GM21367 (cell line): Measurements from ENCODE around the gene DPAGT1.
"Not testable (repeated sequence)": the region's sequence is repeated elsewhere in the genome, so short reads cannot be mapped to it uniquely, and the experiment has no call there.

Source experiments
- ATAC-seq: cut with Tn5 transposase; IDR thresholded peaks from one replicate; pipeline ENCODE4 v1.9.1; 2021; ENCODE audit not compliant: unreplicated experiment

Gene DPAGT1

GRCh38 chr11:119059128-119059527 is 42.5 kb downstream of the DPAGT1 start:
- ATAC-seq, result not testable (repeated sequence)

GRCh38 chr11:119057000-119057769 is 44.5 kb downstream of the DPAGT1 start, which contains the start of gene HYOU1:
Gene HYOU1, minus strand, starts transcription at chr11:119057205. Its CDS starts 1,045 bp downstream, at chr11:119056160.
- ATAC-seq, result peak; percentile 94

GRCh38 chr11:119056421-119056999 is 45.1 kb downstream of the DPAGT1 start:
- no peak for ATAC-seq

GRCh38 chr11:119055901-119056300 is 45.8 kb downstream of the DPAGT1 start:
- ATAC-seq, result no peak

- ATAC-seq, result no peak
Measured at GRCh38 chr11:119054418-119054817, 47.2 kb downstream of the DPAGT1 start.

GRCh38 chr11:119052163-119052814 is 49.4 kb downstream of the DPAGT1 start:
- no peak for ATAC-seq

GRCh38 chr11:119051440-119052162 is 50.1 kb downstream of the DPAGT1 start:
- no peak for ATAC-seq

- ATAC-seq, result no peak
Measured at GRCh38 chr11:119049081-119049480, 52.6 kb downstream of the DPAGT1 start.

GRCh38 chr11:119048644-119049043 is 53.0 kb downstream of the DPAGT1 start:
- ATAC-seq, result no peak

GRCh38 chr11:119047205-119047604 is 54.4 kb downstream of the DPAGT1 start:
- no peak for ATAC-seq
